SHP77 treated with DMSO at 0.1 percent for 48 hours (cell line): ENCODE results near the gene FOXO6.

ENCODE experiments used
- DNase-seq: peaks from one replicate; lab custom pipeline; 2025; lab: John Stamatoyannopoulos, UW

The FOXO6 gene

GRCh38 chr1:41383094-41383852 is 22.0 kb downstream of the FOXO6 start:
- no peak for DNase-seq

GRCh38 chr1:41384579-41384978 is 23.3 kb downstream of the FOXO6 start:
- DNase-seq, result no peak

- no peak for DNase-seq
Measured at GRCh38 chr1:41385398-41386195, 24.4 kb downstream of the FOXO6 start.

GRCh38 chr1:41386196-41386663 is 25.0 kb downstream of the FOXO6 start:
- no peak for DNase-seq

- no peak for DNase-seq
Measured at GRCh38 chr1:41387667-41388091, 26.4 kb downstream of the FOXO6 start.

- DNase-seq, result no peak
Measured at GRCh38 chr1:41388510-41388909, 27.3 kb downstream of the FOXO6 start.

GRCh38 chr1:41389009-41389408 is 27.8 kb downstream of the FOXO6 start:
- DNase-seq, result no peak

- DNase-seq, result no peak
Measured at GRCh38 chr1:41390166-41390565, 28.9 kb downstream of the FOXO6 start.

GRCh38 chr1:41390573-41390972 is 29.3 kb downstream of the FOXO6 start:
- DNase-seq, result no peak

- no peak for DNase-seq
Measured at GRCh38 chr1:41391834-41392527, 30.7 kb downstream of the FOXO6 start.

- DNase-seq, result no peak
Measured at GRCh38 chr1:41392528-41392924, 31.3 kb downstream of the FOXO6 start.

- no peak for DNase-seq
Measured at GRCh38 chr1:41393716-41394368, 32.6 kb downstream of the FOXO6 start.

- DNase-seq, result no peak
Measured at GRCh38 chr1:41394369-41394744, 33.1 kb downstream of the FOXO6 start.

GRCh38 chr1:41394959-41395956 is 34.0 kb downstream of the FOXO6 start:
- no peak for DNase-seq

GRCh38 chr1:41396084-41396483 is 34.9 kb downstream of the FOXO6 start:
- DNase-seq, result no peak

- no peak for DNase-seq
Measured at GRCh38 chr1:41397020-41397419, 35.8 kb downstream of the FOXO6 start.

- peak; percentile 23 for DNase-seq
Measured at GRCh38 chr1:41397753-41398330, 36.6 kb downstream of the FOXO6 start.

- DNase-seq, result peak; percentile 22
Measured at GRCh38 chr1:41399145-41399795, 38.0 kb downstream of the FOXO6 start.

- peak; percentile 81 for DNase-seq
Measured at GRCh38 chr1:41400225-41400624, 39.0 kb downstream of the FOXO6 start.

GRCh38 chr1:41401899-41402298 is 40.7 kb downstream of the FOXO6 start:
- no peak for DNase-seq
